Measurements from ENCODE around the gene ROR1. TPM values are rescaled to one million over a fixed set of nuclear protein-coding genes. Genes with fewer than 3 reads are reported as not detected.

The ROR1 gene
- total RNA-seq, 1 donor from 2014 or later, result 2.5 TPM

- no peak for DNase-seq (ENCODE audit: low read depth, low spot score)
Observed at GRCh38 chr1:63928186-63929105, 154.6 kb downstream of the ROR1 start.

- DNase-seq (ENCODE audit: low read depth, low spot score), result no peak
Observed at GRCh38 chr1:63929106-63929478, 155.3 kb downstream of the ROR1 start.

GRCh38 chr1:63931468-63931867 lies 157.7 kb downstream of the ROR1 start:
- no peak for DNase-seq (ENCODE audit: low read depth, low spot score)

DNA sequence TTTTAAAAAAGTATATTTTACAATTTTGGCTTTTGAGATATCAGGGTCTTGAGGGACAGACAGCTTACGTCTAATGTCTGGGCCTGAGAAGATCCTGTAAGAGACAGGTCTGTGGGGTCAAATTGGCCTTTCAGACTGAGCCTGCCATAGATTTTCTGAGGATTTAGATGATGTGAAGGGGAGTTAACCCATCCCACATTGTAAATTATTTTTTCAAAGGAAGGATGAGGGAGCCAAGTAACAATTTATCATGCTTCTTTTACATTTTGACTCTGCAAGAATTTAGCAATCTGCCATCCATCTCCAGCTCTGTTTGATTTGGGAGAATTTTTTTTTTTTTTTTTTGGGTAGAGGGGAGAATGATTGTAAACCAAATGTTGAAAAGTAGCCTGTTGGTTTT lies 160.9 kb downstream of the ROR1 start:
- no peak for DNase-seq (ENCODE audit: low read depth, low spot score)

GRCh38 chr1:63935143-63935542 lies 161.3 kb downstream of the ROR1 start:
- DNase-seq (ENCODE audit: low read depth, low spot score), result no peak

GRCh38 chr1:63935553-63935952 lies 161.7 kb downstream of the ROR1 start:
- DNase-seq (ENCODE audit: low read depth, low spot score), result no peak

GRCh38 chr1:63936276-63936675 lies 162.5 kb downstream of the ROR1 start:
- DNase-seq (ENCODE audit: low read depth, low spot score), result no peak

- DNase-seq (ENCODE audit: low read depth, low spot score), result no peak
Observed at GRCh38 chr1:63936801-63937200, 163.0 kb downstream of the ROR1 start.

- DNase-seq (ENCODE audit: low read depth, low spot score), result no peak
Observed at GRCh38 chr1:63937461-63938022, 163.7 kb downstream of the ROR1 start.

GRCh38 chr1:63940440-63940839 lies 166.6 kb downstream of the ROR1 start:
- DNase-seq (ENCODE audit: low read depth, low spot score), result no peak

- DNase-seq (ENCODE audit: low read depth, low spot score), result no peak
Observed at GRCh38 chr1:63943393-63943792, 169.6 kb downstream of the ROR1 start.

DNA sequence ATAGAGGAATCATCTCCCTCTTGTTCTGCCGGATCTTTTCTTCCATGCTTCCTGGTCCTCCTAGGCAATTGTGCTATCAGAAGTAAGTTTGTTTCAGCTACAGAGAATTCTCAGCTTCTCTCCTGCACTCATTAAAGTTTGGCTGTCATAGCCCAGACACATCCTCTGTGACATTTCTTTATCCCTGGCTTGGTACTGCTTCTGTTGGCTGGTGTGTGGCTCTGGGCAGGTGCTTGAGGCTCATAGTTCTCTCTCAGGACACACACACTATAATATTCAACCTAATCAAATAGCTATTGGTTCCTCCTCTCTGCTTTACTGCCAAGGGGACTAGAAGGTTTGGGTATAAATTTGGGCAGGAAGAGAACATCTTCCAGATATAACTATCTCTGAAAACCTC lies 172.1 kb downstream of the ROR1 start:
- no peak for DNase-seq (ENCODE audit: low read depth, low spot score)

GRCh38 chr1:63946866-63947491 lies 173.2 kb downstream of the ROR1 start:
- peak; percentile 15 for DNase-seq (ENCODE audit: low read depth, low spot score)

DNA sequence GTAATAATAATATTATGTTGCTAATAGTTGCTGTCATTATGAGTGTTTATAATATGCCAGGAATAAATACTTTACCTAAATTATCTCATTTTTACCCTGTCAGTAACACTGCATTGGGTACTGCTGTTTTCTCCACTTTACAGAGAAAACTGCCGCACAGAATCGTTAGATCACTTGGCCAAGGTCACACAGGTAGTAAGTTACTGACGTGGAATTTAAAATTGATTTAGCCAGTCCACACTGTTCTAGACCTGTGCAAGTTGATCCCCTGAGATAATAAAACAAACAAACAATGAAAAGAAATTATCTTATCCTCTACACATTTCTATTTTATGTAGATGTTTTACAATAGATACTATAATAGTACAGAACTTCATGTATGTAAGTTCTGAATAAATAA lies 174.1 kb downstream of the ROR1 start:
- DNase-seq (ENCODE audit: low read depth, low spot score), result no peak

DNA sequence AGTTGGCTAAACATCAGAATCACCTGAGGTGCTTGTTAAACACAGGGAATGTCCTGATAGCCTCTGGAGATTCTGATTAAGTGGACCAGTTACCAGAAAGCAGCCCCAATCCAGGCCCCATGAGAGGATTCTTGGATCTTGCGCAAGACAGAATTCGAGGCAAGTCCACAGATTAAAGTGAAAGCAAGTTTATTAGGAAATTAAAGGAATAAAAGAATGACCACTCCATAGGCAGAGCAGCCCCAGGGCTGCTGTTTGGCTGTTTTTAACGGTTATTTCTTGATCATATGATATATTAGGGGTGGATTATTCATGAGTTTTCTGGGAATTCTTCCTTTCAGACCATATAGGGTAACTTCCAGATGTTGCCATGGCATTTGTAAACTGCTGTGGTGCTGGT lies 176.2 kb downstream of the ROR1 start:
- no peak for DNase-seq (ENCODE audit: low read depth, low spot score)

- DNase-seq (ENCODE audit: low read depth, low spot score), result no peak
Observed at GRCh38 chr1:63951059-63951946, 177.5 kb downstream of the ROR1 start.

- no peak for DNase-seq (ENCODE audit: low read depth, low spot score)
Observed at GRCh38 chr1:63954187-63954586, 180.4 kb downstream of the ROR1 start.

GRCh38 chr1:63955370-63956145 lies 181.7 kb downstream of the ROR1 start:
- no peak for DNase-seq (ENCODE audit: low read depth, low spot score)

- DNase-seq (ENCODE audit: low read depth, low spot score), result no peak
Observed at GRCh38 chr1:63958556-63958955, 184.7 kb downstream of the ROR1 start.

DNA sequence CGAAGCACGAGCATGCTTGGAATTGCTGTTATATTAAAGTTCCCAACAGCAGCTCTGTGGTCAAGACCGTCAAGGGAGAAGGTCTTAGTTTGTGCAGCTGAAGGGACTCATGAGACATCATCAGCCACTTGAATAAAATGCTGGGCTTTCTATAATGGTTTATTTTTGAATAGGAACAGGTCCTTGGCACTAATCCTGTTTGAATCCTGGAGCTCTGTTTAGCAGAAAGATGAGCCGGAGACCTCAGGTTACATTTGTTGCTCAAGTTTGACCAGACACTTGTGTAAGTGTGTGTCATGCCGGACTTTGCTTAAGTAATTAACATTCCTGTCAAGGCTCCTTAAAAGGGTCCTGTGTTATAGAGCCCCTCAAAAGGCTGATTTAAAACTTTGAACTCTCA lies 186.5 kb downstream of the ROR1 start:
- no peak for DNase-seq (ENCODE audit: low read depth, low spot score)

DNA sequence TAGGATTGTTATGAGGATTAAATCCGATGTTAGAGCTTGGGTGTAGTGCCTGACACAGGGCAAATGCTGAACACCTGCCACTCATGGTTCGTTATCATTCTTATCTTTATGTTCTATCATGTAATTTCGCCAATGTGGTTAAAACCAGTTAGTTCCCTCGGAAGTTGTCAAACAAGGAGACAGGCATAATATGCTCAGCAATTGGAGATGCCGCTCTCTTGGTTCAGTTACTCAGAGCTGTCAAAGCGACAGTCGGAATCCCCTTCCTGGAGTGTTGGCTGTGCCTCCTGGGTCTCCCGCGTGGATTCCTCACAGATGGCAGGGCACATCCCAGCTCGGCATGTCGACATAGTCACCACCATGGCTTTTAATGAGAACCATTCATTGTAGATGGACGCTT lies 192.2 kb downstream of the ROR1 start:
- DNase-seq (ENCODE audit: low read depth, low spot score), result no peak
